Activated CD4-positive, alpha-beta T cell treated with anti-CD3 and anti-CD28 coated beads for 48 hours (primary cell): ENCODE data around the gene GASK1A.
A peak's percentile ranks its signal among the peaks of the same experiment; 100 is the strongest.
"Not testable (repeated sequence)": the region's sequence is repeated elsewhere in the genome, so short reads cannot be mapped to it uniquely, and the experiment has no call there.

Experiments used
- DNase-seq: peaks from one replicate; pipeline ENCODE4 v3.0.0-alpha.2; 2020

GASK1A gene

DNA sequence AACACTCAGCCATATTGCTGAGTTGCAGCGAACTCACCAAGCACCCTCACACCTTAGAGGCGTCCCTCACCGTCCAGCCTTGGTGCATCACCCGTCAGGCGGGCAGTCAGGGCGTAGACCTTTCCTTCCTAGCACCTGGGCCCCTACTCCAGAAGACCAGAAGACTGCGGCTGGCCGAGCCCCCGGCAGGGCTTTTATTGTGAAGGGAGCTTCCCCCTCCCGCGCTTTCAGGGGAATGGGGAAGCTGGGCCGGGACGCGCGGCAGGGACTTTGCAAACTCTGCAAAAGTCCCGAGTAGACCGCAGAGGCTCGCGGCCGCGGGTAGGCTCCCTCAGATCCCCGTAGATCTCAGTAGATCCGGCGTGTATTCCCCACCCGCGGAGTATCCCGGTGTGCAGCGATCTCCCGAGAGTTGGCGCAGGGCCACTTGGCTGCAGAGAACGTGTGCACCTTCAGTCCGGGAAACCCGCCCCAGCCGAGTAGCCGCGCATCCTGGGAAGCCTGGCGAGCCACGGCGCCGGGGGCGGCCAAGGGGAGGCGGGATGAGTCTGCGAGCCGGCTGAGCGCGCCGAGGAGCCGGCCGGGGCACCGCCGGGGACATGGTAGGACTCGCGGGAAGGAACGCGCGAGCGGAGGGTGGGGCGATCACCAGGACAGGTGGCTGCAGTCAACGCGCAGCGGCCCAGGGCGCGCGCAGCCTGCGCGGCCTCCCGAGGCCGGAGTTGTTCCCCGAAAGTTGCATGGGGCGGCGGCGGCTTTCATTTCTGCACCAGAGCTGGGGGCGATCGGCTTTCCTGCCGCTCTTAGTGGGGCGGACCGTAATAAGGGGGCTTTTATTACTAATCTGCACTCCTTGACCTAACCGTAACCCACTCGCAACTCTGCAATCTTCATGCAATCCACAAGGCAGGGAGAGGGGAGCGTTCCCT lies at the start of gene GASK1A:
Gene GASK1A (plus strand): TSS at position 268 of the 929 bp plus-strand sequence. CDS start 332 bp downstream, at position 600.
- peak; percentile 43 for DNase-seq

DNA sequence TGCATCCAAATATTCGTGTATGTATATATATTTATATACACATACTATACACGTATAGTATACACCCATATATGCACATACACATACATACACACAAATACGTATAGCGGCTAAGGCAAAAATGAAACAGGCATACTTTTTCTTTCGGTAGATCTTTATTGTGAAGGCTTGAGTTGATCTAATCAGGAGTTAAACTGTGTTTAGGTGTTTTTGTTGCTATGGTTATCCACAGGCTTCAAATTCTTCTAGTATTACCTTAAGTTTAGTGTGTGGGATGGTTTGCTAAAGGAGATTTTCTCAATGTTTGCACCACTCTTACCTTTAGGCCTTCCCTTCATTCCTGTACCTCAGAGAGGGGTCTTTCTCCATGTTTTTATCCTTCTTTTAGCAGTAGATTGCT lies 45.0 kb upstream of the GASK1A start:
- DNase-seq = no peak

DNA sequence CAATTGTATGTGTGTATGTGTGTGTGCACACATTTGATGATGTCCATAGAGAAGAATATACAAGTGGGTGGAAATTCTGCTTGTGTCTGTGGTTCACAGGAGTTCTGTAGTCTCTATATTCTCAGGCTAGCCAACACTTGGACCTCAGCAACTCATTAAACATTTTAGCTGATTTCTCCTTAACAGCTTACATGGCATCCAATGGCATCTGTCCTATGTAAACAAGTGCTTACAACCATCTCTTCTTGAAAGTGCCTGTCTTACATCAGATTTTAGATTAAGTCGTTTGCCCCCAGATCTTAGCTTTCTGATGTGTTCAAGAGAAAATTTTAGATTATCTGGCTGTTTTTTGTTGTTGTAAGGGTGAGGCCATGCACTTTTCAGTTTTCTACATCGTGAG lies 44.2 kb upstream of the GASK1A start:
- no peak for DNase-seq

DNA sequence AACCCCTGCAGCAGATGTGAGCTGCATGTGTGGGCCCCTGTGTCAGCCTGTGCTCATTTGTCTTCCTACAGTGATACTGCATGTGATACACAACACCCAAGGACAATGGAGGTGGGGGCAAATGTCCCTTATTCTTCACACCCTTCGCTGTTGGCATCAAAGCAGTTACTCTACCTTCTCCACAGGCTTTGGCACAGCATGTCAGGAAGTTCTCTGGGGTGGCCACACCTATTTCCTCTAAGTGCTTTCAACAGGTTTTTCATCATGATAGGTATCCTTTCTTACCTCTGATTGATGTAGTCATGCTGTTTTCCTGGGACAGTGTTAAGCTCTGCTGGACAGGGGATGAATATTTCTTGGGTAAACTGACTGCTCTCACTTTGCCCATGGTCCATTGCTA lies 43.6 kb upstream of the GASK1A start:
- DNase-seq = no peak

DNA sequence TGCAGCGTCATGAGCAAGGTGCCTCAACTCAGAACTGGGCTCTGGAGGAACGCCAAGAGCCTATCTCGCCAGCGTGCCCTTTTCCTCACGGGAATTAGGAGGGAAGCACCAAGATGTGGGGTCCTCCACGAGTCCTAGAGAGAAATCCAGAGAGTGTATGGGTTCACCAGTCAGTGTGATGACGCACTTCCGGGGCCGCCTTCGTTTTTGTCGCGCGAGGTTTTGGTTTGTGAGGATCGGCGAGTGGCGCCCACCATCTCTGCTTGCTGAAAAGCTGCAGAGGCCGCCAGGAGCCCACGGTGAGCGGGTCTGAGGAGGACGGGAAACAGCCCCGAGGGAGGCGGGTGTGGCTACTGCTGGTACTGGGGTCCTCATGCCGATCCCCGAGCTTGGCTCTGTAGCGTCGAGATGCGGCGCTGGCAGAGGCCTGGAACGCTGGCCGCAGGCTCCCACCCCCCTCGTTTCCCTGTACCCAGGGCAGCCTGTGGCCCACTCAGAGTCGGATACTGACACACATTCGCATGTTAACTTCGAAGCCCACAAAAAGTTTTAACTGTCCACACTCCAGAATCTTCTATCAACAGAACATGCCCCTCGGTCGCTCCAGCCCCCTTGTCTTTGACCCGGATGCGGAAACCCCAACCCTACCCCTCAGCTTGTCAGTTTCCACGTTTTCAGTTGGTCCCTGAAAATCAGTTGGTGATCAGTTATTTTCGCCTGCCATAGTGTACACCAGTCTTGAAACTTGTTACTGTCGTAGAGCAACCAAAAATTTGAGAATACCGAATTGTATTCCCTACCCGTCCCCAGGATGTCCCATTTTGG lies 42.7 kb upstream of the GASK1A start:
- DNase-seq = no peak

DNA sequence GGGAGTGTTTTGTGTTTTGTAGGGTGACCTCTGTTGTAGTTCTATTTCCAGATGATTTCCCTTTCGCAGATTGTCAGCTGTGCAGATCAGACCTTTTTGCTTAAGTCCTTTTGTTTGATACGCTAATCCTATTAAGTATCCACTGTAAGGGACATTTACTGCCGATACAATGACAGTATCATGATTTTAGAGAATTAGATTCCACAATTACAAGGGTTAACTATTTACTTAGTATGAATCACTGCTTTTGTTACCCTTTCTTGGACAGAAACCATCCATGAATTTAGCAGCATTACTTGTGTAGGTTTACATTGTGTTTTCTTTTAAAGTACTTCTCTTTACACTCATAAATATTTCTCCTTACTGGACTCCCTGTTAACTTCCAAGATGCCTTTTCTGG lies 41.8 kb upstream of the GASK1A start:
- no peak for DNase-seq

DNA sequence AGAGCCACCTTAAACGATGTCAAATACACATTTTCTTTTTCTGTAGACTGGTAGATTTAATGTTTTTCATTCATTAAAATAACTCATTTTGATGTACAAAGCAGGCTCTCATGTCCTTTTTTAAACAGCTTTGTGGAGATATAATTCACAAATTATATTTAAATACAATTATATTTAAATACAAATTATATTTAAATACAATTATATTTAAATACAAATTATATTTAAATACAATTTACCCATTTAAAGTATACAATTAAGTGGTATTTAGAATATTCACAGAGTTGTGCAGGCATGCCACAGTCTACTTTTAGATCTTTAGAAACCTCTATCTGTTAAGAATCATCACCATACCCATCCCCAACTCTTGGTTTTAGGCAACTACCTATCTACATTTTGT lies 36.4 kb upstream of the GASK1A start:
- DNase-seq = no peak

DNA sequence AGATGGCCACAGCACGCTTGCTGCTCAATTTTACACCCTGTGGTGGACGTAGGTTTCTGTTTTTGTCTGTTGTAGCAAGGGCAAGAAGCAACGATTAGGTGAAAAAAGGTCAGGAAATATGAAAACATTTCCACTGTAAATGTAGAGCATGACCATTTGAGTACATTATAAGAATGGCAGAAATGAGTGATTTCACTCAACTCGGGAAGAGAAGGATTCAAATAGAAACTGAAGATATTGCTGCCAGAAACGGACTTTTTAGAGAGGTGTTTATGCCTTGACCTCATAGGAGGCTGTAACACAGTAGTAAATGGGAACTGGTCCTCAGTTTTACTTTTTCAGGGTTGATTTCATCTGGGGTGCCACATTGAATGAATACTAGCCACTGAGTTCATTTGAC lies 33.1 kb upstream of the GASK1A start:
- no peak for DNase-seq

DNA sequence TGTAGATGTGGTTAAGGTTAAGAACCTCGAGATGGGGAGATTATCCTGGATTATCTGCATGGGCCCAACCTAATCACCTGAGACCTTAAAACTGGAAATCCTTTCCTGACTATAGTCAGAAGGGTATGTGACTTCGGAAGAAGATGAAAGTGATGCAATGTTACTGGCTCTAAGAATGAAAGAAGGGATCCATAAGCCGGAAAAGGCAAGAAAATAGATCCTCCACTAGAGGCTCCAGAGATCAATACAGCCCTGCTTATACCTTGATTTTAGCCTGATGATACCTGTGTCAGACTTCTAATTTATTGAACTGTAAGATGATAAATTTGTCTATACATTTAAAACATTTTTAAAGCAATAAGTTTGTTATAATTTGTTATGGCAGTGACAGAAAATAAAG lies 21.5 kb upstream of the GASK1A start:
- DNase-seq = no peak

DNA sequence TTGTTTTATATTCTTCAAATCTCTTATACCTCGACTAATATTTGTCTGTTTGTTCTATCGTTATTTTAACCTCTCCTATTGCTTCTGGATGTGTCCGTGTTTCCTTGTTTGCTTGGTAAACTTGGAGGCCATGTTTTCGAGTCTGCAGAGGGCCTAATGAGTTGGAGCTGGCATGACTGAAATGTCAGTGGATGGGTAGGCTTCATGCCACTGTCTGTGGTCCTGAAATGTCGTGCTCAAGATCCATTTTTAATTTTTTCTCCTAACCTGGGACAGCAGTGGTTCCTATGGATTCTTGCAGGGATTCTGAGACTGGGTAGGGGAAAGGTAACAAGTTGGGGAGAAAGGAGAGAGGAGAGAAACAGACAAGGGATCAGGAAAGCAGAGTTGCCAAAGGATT lies 18.8 kb upstream of the GASK1A start:
- DNase-seq = no peak

DNA sequence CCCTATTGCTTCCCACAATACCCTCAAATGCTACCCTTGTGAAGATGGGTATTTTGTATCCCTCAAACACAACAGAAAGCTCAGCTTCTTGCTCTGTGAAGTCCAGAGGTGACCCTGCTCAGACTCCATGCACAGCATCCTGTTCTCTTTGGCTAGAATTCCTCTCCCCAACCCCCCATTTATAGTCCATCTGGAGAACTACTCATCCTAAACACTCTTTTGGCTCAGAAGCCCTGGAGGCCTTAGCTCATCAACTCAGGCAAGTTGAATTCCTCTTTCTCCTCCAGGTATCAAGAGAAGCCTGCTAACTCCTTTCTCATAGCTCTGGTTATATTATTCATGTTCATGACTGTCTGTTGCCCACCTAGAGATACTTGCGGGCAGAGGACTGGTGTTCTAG lies 18.3 kb upstream of the GASK1A start:
- DNase-seq = no peak

DNA sequence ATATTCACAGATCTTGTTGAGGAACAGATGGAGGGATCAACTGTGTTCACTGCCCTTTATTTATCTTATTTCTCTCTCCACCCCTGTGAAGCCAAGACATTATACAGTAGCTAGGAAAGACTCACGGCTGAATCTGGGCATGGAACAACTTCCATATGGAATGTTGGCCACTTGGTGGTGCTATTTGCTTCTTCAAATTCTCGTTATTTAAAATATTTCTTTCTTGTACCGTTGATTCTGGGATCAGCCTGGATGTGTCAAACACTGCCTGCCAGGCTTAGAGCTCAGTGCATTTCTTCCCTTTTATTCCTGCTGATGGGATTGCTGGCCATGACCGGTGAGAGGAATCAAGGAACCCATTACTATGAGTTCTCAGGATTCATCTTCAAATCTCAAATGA lies 17.5 kb upstream of the GASK1A start:
- DNase-seq = peak; percentile 31

DNA sequence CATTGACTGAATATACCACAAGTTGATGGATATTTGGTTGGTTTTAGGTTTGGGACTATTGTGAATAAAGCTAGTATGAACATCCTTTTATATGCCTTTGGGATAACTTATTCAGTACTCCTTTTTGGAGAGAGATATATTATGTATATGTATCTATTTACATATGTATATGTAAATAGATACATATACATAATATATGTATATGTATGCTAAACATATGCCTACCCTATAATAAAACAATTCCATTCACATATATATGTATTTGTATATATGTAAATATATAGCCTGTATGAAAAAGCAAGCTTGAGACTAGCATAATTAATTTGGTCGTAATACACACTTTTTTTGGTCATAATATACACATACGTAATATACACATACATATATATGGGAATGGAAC lies 15.8 kb upstream of the GASK1A start:
- no peak for DNase-seq

DNA sequence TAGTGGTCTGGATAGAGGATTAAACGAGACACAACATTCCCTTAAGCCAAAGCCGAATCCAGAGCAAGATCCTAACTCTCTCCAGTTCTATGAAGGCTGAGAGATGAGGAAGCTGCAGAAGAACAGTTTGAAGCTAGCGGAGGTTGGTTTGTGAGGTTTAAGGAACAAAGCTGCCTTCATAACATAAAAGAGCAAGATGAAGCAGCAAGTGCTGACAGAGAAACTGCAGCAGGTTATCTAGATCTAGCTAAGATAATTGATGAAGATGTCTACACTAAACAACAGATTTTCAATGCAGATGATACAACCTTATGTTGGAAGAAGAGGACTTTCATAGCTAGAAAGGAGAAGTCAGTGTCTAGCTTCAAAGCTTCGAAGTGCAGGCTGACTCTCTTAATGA lies 14.8 kb upstream of the GASK1A start:
- DNase-seq = no peak

DNA sequence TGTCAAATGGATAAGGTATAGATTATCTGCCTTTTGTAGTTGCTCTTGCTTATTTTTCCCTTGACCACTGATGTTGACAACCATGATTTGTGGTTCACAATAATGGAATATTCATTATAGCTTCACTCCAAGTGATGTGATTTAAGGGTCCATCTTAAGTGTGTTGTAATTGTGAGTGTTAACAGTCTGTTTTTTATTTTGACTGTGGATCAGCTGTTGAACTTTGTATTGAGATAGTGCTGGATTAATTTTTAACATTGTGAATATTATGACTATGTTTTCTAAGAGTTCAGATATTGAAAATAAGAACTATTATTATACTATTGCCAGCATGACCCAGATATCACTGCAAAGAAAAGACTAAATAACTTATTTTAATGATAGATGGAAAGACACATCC lies 8.6 kb upstream of the GASK1A start:
- no peak for DNase-seq

DNA sequence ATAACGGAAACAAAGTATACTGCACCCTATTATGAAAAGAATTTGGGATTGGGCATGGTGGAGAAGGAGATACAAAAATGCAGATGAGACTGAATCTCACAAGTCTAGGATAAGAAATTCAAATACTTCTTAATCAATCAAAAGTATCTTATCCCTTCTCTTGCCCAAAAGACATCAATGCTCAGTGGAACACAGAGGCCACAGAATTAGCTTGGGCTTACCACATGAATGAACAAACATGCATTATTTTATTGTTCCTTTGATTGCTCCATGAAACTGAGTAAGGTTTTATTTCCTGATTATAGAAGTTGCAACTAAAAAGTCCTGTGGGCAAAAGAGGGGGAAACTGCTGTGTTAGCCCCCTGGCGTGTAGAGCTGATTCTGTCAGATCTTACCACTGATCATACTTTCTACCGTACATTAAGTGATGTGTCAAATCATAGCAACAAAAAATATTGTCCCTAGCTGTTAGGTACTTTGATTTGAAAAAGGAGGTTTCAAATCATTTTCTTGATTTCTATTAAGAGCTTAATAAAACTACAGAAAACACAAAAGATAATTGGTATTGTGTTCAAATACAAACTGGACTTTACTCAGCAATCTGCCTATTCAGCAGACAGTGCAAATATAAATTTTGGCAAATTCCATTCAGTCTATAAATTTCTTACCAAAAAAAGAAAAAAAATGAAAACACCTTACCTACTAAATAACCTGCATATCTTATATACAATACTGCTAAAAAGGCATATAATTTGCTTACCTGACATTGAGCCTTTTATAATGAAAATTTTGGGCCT lies 7.9 kb upstream of the GASK1A start:
- no peak for DNase-seq

DNA sequence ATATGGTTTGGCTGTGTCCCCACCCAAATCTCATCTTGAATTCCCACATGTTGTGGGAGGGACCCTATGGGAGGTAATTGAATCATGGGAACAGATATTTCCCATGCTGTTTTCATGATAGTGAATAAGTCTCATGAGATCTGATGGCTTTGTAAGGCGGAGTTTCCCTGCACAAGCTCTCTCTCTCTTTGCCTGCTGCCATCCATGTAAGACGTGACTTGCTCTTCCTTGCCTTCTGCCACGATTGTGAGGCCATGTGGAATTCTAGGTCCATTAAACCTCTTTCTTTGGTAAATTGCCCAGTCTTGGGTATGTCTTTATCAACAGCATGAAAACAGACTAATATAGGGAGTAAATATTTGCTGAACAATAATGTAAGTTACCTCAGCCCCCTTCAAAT lies 4.2 kb upstream of the GASK1A start:
- DNase-seq = not testable (repeated sequence)

DNA sequence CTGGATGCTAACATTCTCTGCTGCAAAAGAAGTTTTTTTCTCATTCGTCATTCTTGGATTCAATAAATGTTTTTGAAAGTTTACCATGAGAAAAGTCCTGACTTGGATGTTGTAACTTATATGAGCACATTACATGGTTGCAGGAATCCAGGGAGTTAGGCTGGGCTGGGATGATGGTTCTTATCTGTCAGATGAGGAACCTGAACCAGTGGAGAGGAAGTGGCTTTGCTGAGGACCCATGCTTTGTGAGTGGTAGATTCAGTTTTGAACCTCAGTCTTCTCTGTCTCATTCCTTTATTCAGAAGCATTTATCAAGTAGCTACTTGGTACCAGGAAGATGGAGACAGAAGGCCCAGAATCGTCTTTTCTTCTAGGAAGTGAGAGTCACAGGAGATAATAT lies 3.7 kb upstream of the GASK1A start:
- DNase-seq = no peak

DNA sequence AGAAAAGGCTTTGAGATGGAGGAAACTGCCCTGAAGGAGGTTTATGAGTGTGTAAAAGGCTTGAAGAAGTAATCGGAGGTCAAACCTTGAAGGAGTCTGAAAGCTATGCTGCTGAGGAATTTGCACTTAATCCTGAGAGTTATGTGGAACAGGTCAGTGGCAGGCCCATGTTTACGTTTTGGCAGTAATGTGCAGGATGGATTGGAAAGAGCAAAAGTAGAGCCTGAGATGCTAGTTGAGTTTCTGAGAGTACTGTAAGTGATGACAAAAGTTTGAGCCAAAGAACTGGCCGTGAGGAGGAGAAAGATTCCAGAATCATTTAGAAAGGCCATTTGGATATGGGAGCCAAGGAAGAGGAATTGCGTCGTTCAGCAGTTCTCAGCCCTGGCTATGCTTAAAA lies 3.2 kb upstream of the GASK1A start:
- DNase-seq = no peak

DNA sequence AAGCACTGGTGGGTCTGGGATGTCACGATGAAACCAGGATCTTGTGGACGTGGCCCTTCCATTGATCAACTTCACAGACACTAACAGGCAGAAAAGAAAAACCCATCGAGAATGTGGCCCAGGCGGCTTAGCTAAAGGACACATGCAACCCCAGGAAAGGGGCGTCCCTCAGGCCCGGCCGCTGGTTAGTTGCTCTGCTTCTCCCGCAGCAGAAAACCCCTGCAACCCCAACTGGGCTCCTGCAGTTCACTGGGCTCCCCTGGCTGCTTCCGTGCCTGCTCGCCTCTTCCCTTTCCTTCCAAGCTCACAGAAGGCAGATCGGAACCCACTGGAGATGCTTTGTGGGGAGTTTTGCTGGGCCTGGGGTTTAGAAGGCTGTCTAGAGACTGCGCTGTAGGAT lies 1.1 kb downstream of the GASK1A start:
- DNase-seq = no peak

DNA sequence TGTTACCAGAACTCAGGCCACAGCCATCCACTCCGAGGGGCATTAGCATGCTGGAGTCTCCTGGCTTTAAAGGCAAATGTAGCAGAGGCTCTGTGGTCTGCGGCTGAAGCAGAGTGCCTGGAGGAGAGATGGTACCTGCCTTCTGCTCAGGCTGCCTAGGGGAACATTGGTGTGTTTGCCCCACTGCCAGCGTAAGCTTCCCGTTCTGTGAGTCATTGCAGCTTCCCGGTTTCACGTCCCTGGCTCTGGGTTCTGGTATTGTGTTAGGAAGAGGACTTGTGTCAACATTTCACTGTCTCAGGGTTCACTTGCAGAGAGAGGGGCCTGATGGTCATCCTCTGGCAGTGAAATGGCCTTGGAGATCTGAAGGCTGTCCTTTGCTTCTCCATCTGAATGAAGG lies 1.8 kb downstream of the GASK1A start:
- DNase-seq = no peak

DNA sequence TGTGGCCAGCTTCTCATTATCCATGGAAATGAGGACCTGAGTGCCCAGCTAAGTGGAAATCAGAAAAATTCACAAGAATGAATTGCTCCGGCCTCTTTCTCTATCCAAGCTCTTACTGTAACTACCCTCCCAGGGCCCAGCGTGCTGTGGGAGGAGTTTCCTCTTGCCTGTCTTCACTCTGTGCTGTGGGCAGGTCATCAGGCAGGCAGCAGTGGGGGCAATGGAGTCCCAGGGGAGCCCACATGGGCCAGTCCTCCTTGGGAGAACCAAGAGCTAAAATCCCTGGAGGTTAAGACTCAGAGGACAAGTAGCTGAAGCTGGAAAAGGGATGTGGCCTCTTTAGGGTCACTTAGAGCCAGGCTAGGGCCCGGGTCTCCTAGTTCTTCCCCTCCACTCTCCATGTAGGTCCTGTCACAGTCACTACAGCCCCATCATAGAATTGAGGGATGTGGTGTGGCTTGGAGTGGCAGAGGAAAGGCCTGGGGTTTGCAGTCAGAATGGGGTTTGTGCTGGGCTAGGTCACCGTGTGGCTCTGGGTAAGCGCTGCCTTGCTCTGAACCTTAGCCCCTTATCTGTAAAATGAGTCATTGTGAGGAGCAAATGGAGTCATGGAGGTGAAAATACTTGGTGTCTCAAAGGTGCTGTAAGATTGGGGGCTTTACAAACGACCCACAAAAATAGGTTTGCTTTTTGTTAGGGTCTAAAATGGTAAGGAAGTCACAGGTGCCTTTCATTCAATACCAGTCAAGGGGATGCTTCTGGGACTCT lies 3.7 kb downstream of the GASK1A start:
- no peak for DNase-seq

DNA sequence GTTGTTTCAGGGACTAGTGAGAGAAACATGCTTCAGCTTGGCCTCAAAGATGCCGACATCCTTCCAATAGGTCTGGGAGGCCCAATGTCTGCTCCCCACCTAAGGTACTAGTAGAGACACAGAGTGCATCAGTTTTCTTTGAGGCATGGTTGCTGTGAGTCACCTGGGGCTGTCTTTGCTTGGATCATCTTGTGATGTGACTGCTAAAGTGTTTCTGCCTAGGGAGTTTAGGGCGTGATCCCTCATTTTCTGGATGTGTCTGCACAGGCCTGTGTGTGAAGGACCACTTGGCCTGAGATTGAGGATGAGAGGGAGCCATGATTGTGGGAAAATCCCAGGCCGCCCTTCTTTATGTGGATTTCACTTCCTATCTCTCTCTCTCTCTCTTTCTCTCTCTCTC lies 4.8 kb downstream of the GASK1A start:
- no peak for DNase-seq
